CD14-positive monocyte (primary cell): Measurements from ENCODE around the gene ATF6. TPM values are rescaled to one million over a fixed set of nuclear protein-coding genes. Genes with fewer than 3 reads are reported as not detected.

Experiments
- DNase-seq, 3 donors: peaks; one replicate each; pipeline ENCODE4 v3.0.0-alpha.2; 2011 to 2022
- H2AFZ ChIP-seq: 2 replicates; pipeline ENCODE4 v1.6.0; 2012; ENCODE audit warnings: mild to moderate bottlenecking, low read depth, low read length, inconsistent platforms; ENCODE audit not compliant: insufficient read depth, poor library complexity, severe bottlenecking
- H3K27ac ChIP-seq, 2 donors: 1 replicate in 1 of 2; 2 replicates in 1 of 2; pipeline ENCODE4 v1.5.1; 2012 to 2013; ENCODE audit warnings: low read length in 2 of 2, control low read depth in 1 of 2, inconsistent platforms in 1 of 2, low read depth in 1 of 2, mild to moderate bottlenecking in 1 of 2
- H3K27me3 ChIP-seq, 2 donors: one replicate each; pipeline versions ENCODE4 v1.6.0 to v1.6.1; 2011 to 2013; ENCODE audit warnings: low read length in 2 of 2; ENCODE audit not compliant: control insufficient read depth in 2 of 2, insufficient read depth in 2 of 2
- H3K36me3 ChIP-seq, 2 donors: replicated peaks in 1 of 2; 1 replicate in 1 of 2; 2 replicates in 1 of 2; pipeline versions ENCODE4 v1.5.1 to v1.6.1; 2012 to 2013; ENCODE audit warnings: low read length in 2 of 2, control low read depth in 1 of 2, inconsistent platforms in 1 of 2, mild to moderate bottlenecking in 1 of 2; ENCODE audit not compliant: insufficient read depth in 2 of 2, control insufficient read depth in 1 of 2
- H3K4me1 ChIP-seq, 2 donors: 1 replicate in 1 of 2; 2 replicates in 1 of 2; pipeline versions ENCODE4 v1.5.1 to v1.6.1; 2012 to 2013; ENCODE audit warnings: low read length in 2 of 2, control low read depth in 1 of 2, inconsistent platforms in 1 of 2, mild to moderate bottlenecking in 1 of 2, moderate library complexity in 1 of 2; ENCODE audit not compliant: insufficient read depth in 2 of 2, control insufficient read depth in 1 of 2
- H3K4me2 ChIP-seq: replicated peaks from 2 replicates; pipeline ENCODE3; 2012; ENCODE audit warnings: low read length, moderate library complexity, mild to moderate bottlenecking; ENCODE audit not compliant: poor library complexity, severe bottlenecking; ENCODE audit errors: extremely low read depth
- H3K4me3 ChIP-seq, 3 experiments: fragments of 200-600 bp in 1 of 3; sonication (generic) in 1 of 3; replicated peaks in 1 of 3; 1 replicate in 2 of 3; 2 replicates in 1 of 3; pipeline ENCODE4 v1.5.1; 2011 to 2013; ENCODE audit warnings: low read length in 3 of 3, mild to moderate bottlenecking in 3 of 3, control low read depth in 2 of 3, low read depth in 2 of 3, inconsistent platforms in 1 of 3, moderate library complexity in 1 of 3
- H3K79me2 ChIP-seq: 2 replicates; pipeline ENCODE4 v1.6.0; 2012; ENCODE audit warnings: mild to moderate bottlenecking, control low read depth, inconsistent platforms, low read length, moderate library complexity; ENCODE audit not compliant: insufficient read depth
- H3K9ac ChIP-seq: 2 replicates; pipeline ENCODE4 v1.6.0; 2017; ENCODE audit warnings: low read length, mild to moderate bottlenecking; ENCODE audit not compliant: insufficient read depth, poor library complexity, severe bottlenecking
- H3K9me3 ChIP-seq, 2 donors: replicated peaks in 1 of 2; 1 replicate in 1 of 2; 2 replicates in 1 of 2; pipeline versions ENCODE4 v1.5.1 to v1.6.1; 2012 to 2013; ENCODE audit warnings: low read length in 2 of 2, control low read depth in 1 of 2; ENCODE audit not compliant: control insufficient read depth in 1 of 2, insufficient read depth in 1 of 2
- H4K20me1 ChIP-seq: 2 replicates; pipeline ENCODE4 v1.6.0; 2012; ENCODE audit warnings: mild to moderate bottlenecking, low read length, control low read depth, moderate library complexity; ENCODE audit not compliant: insufficient read depth
- H3K27ac Mint-ChIP-seq, 7 donors: one replicate each; pipeline ENCODE4 v1.8.0; 2020; ENCODE audit warnings: mild to moderate bottlenecking in 7 of 7, mixed read lengths in 7 of 7, moderate library complexity in 6 of 7, inconsistent platforms in 2 of 7
- H3K27me3 Mint-ChIP-seq, 3 donors: one replicate each; pipeline ENCODE4 v1.8.0; 2021 to 2022; ENCODE audit warnings: low read depth in 3 of 3, mild to moderate bottlenecking in 3 of 3, mixed read lengths in 3 of 3, moderate library complexity in 3 of 3, inconsistent platforms in 1 of 3
- H3K36me3 Mint-ChIP-seq, 2 donors: one replicate each; pipeline ENCODE4 v1.8.0; 2020; ENCODE audit warnings: mixed read lengths in 2 of 2, inconsistent platforms in 1 of 2, mild to moderate bottlenecking in 1 of 2
- H3K4me1 Mint-ChIP-seq: one replicate; pipeline ENCODE4 v1.8.0; 2020; ENCODE audit warnings: mild to moderate bottlenecking, mixed read lengths
- H3K4me3 Mint-ChIP-seq, 2 donors: one replicate each; pipeline ENCODE4 v1.8.0; 2020; ENCODE audit warnings: mild to moderate bottlenecking in 2 of 2, mixed read lengths in 2 of 2, moderate library complexity in 1 of 2
- H3K9me3 Mint-ChIP-seq, 7 donors: one replicate each; pipeline ENCODE4 v1.8.0; 2020 to 2022; ENCODE audit warnings: mixed read lengths in 7 of 7, mild to moderate bottlenecking in 6 of 7, moderate library complexity in 6 of 7, inconsistent platforms in 2 of 7
- CTCF ChIP-seq: fragments of 200-600 bp; IDR thresholded peaks from one replicate; pipeline ENCODE4 v1.8.0; 2022; ENCODE audit warnings: antibody characterized with exemption, mild to moderate bottlenecking
- WGBS: methylation state at CpG from one replicate; pipeline ENCODE4 v1.1.5; 2013; ENCODE audit warnings: missing lambda C conversion rate; ENCODE audit not compliant: insufficient coverage; 5-methylcytosine and 5-hydroxymethylcytosine counted together
- intact Hi-C, 2 donors: fragments of 100-400 bp; cut with micrococcal nuclease; formaldehyde crosslinking; loops; one replicate each; pipeline versions ENCODE4 v1.15.0 to v1.15.1; 2023
- polyA plus RNA-seq, 3 donors: library from polyadenylated mRNA; depleted of rRNA in 1 of 3; unstranded in 2 of 3; stranded (reverse) in 1 of 3; fragments of 300-500 nt in 2 of 3; fragments of >200 nt in 1 of 3; fragmentation: Illumina TruSeq in 2 of 3; gene quantifications; 1 replicate in 2 of 3; 2 replicates in 1 of 3; pipeline ENCODE4 v1.2.3, GENCODE V29; 2012 to 2021

The ATF6 gene
- polyA plus RNA-seq, 3 donors, result 13.4 to 25.6 (median 22.2) TPM

GRCh38 chr1:161747801-161748200, 18.3 kb upstream of the ATF6 start:
- intact Hi-C loops, result no loop called here
- H3K4me1 ChIP-seq, result peaks cover 20 to 30% of the 10 kb centered on the region in 2 donors
- H3K27me3 ChIP-seq, result peaks cover 0 to 5% of the 10 kb centered on the region in 2 donors
- H2AFZ ChIP-seq, result no peak overlapping the region
- no peak for TF ChIP-seq CTCF
- Mint-ChIP-seq H3K36me3 (peaks cover 11 to 16% of the 10 kb centered on the region in 2 donors), H3K9me3 (peaks cover 0 to 1% (median 0%) of the 10 kb centered on the region in 7 donors), H3K27me3 (peaks cover 17 to 29% (median 18%) of the 10 kb centered on the region in 3 donors), H3K4me1 (peaks cover 28% of the 10 kb centered on the region), H3K27ac (no peak overlapping the region), H3K4me3 (no peak overlapping the region)
- H3K27ac ChIP-seq, result no peak overlapping the region
- peaks cover 14 to 18% of the 10 kb centered on the region in 2 donors for H3K36me3 ChIP-seq
- no peak overlapping the region for H3K4me3 ChIP-seq
- WGBS, result no CpG with 5 or more reads among the region's 6 CpGs
- peaks cover 30% of the 10 kb centered on the region for H3K79me2 ChIP-seq
- no peaks in the 10 kb centered on the region for H3K9me3 ChIP-seq
- H3K9ac ChIP-seq, result no peak overlapping the region
- H3K4me2 ChIP-seq, result no peak overlapping the region
- no peak for DNase-seq
- peaks cover 7% of the 10 kb centered on the region for H4K20me1 ChIP-seq

GRCh38 chr1:161749509-161750407, 16.4 kb upstream of the ATF6 start, which contains the start of gene DUSP12:
TSS of gene DUSP12 (plus strand) at chr1:161749786. CDS start at chr1:161749802, 16 bp downstream.
- TF ChIP-seq CTCF, result no peak
- peak within 1 kb of the TSS; percentile 99 to 100 for H3K4me3 Mint-ChIP-seq
- H3K27me3 ChIP-seq, result peaks cover 0 to 5% of the 10 kb centered on the region in 2 donors
- peak within 1 kb of the TSS; percentile 64 to 84 for H3K27ac ChIP-seq
- peaks cover 25 to 35% of the 10 kb centered on the region in 2 donors for H3K36me3 Mint-ChIP-seq
- peaks cover 30% of the 10 kb centered on the region for H3K79me2 ChIP-seq
- peak within 1 kb of the TSS; percentile 80 for H3K4me2 ChIP-seq
- peak; percentile 81 to 84 (median 82) for DNase-seq
- H3K27ac Mint-ChIP-seq, result peak within 1 kb of the TSS; percentile 86 to 98 (median 94)
- H3K9me3 ChIP-seq, result no peaks in the 10 kb centered on the region
- under 1% methylated on average over 62 of the region's 65 CpGs for WGBS
- H3K27me3 Mint-ChIP-seq, result peaks cover 12 to 23% (median 15%) of the 10 kb centered on the region in 3 donors
- H4K20me1 ChIP-seq, result peaks cover 11% of the 10 kb centered on the region
- peaks cover 0 to 5% (median 2%) of the 10 kb centered on the region in 7 donors for H3K9me3 Mint-ChIP-seq
- peaks cover 33 to 36% of the 10 kb centered on the region in 2 donors for H3K36me3 ChIP-seq
- peaks cover 21% of the 10 kb centered on the region for H3K4me1 Mint-ChIP-seq
- intact Hi-C loops, result no loop called here
- H3K4me1 ChIP-seq, result peaks cover 20 to 30% of the 10 kb centered on the region in 2 donors
- peak within 1 kb of the TSS; percentile 77 for H3K9ac ChIP-seq
- peak within 1 kb of the TSS; percentile 67 to 92 (median 75) for H3K4me3 ChIP-seq
- H2AFZ ChIP-seq, result peak within 1 kb of the TSS; percentile 94
